ENCODE measurements around the gene TATDN3. TPM values are rescaled to one million over a fixed set of nuclear protein-coding genes. Genes with fewer than 3 reads are reported as not detected.
A peak's percentile ranks its signal among the peaks of the same experiment; 100 is the strongest.
"Not testable (repeated sequence)": the region's sequence is repeated elsewhere in the genome, so short reads cannot be mapped to it uniquely, and the experiment has no call there.

TATDN3 gene
- total RNA-seq, 1 donor from 2014 or later, result 12.2 TPM

GRCh38 chr1:212777151-212777550 lies 14.5 kb upstream of the TATDN3 start:
- H3K36me3 Mint-ChIP-seq (ENCODE audit: low read depth), result no peaks in the 10 kb centered on the region

GRCh38 chr1:212779086-212779485 lies 12.6 kb upstream of the TATDN3 start:
- H3K4me1 Mint-ChIP-seq (ENCODE audit: low read depth), result peaks cover 11% of the 10 kb centered on the region
- not testable (repeated sequence) for H3K36me3 Mint-ChIP-seq (ENCODE audit: low read depth); H3K27me3 Mint-ChIP-seq (ENCODE audit: low read depth); DNase-seq (ENCODE audit: low spot score); H3K4me3 Mint-ChIP-seq (ENCODE audit: unreplicated experiment); H3K27ac Mint-ChIP-seq (ENCODE audit: unreplicated experiment); H3K9me3 Mint-ChIP-seq (ENCODE audit: low read depth)

More at GRCh38 chr1:212777151-212777550, 14.5 kb upstream of the TATDN3 start:
- Mint-ChIP-seq H3K27me3 (ENCODE audit: low read depth) (no peaks in the 10 kb centered on the region), H3K27ac (ENCODE audit: unreplicated experiment) (no peak overlapping the region), H3K9me3 (ENCODE audit: low read depth) (peaks cover 2% of the 10 kb centered on the region), H3K4me1 (ENCODE audit: low read depth) (peaks cover 5% of the 10 kb centered on the region), H3K4me3 (ENCODE audit: unreplicated experiment) (no peak overlapping the region)
- no peak for TF ChIP-seq CTCF (IDR thresholded peaks at IDR 0.05)
- DNase-seq (ENCODE audit: low spot score), result no peak

- no peak overlapping the region for H3K4me3 Mint-ChIP-seq (ENCODE audit: unreplicated experiment)
- no peak overlapping the region for H3K27ac Mint-ChIP-seq (ENCODE audit: unreplicated experiment)
- peaks cover 3% of the 10 kb centered on the region for H3K36me3 Mint-ChIP-seq (ENCODE audit: low read depth)
- H3K4me1 Mint-ChIP-seq (ENCODE audit: low read depth), result peaks cover 6% of the 10 kb centered on the region
- TF ChIP-seq CTCF (IDR thresholded peaks at IDR 0.05), result no peak
- no peaks in the 10 kb centered on the region for H3K9me3 Mint-ChIP-seq (ENCODE audit: low read depth)
- no peak for DNase-seq (ENCODE audit: low spot score)
- H3K27me3 Mint-ChIP-seq (ENCODE audit: low read depth), result no peaks in the 10 kb centered on the region
These were observed 10.9 kb upstream of the TATDN3 start for GRCh38 chr1:212780759-212781158.

- DNase-seq (ENCODE audit: low spot score), result no peak
- H3K9me3 Mint-ChIP-seq (ENCODE audit: low read depth), result no peaks in the 10 kb centered on the region
These were observed 10.5 kb upstream of the TATDN3 start for GRCh38 chr1:212781225-212781624.

GRCh38 chr1:212782422-212783154 lies 9.1 kb upstream of the TATDN3 start:
- Mint-ChIP-seq H3K27me3 (ENCODE audit: low read depth) (no peaks in the 10 kb centered on the region), H3K27ac (ENCODE audit: unreplicated experiment) (no peak overlapping the region), H3K4me3 (ENCODE audit: unreplicated experiment) (no peak overlapping the region), H3K9me3 (ENCODE audit: low read depth) (no peaks in the 10 kb centered on the region), H3K36me3 (ENCODE audit: low read depth) (peaks cover 3% of the 10 kb centered on the region), H3K4me1 (ENCODE audit: low read depth) (peaks cover 6% of the 10 kb centered on the region)
- TF ChIP-seq CTCF (IDR thresholded peaks at IDR 0.05), result peak; percentile 92
- no peak for DNase-seq (ENCODE audit: low spot score)

More at GRCh38 chr1:212781225-212781624, 10.5 kb upstream of the TATDN3 start:
- peaks cover 6% of the 10 kb centered on the region for H3K4me1 Mint-ChIP-seq (ENCODE audit: low read depth)
- no peak overlapping the region for H3K27ac Mint-ChIP-seq (ENCODE audit: unreplicated experiment)
- H3K4me3 Mint-ChIP-seq (ENCODE audit: unreplicated experiment), result no peak overlapping the region
- peaks cover 3% of the 10 kb centered on the region for H3K36me3 Mint-ChIP-seq (ENCODE audit: low read depth)
- no peak for TF ChIP-seq CTCF (IDR thresholded peaks at IDR 0.05)
- no peaks in the 10 kb centered on the region for H3K27me3 Mint-ChIP-seq (ENCODE audit: low read depth)

- TF ChIP-seq CTCF (IDR thresholded peaks at IDR 0.05), result no peak
- Mint-ChIP-seq H3K36me3 (ENCODE audit: low read depth) (peaks cover 3% of the 10 kb centered on the region), H3K4me3 (ENCODE audit: unreplicated experiment) (no peak overlapping the region), H3K9me3 (ENCODE audit: low read depth) (no peaks in the 10 kb centered on the region), H3K27me3 (ENCODE audit: low read depth) (no peaks in the 10 kb centered on the region), H3K4me1 (ENCODE audit: low read depth) (peaks cover 6% of the 10 kb centered on the region), H3K27ac (ENCODE audit: unreplicated experiment) (no peak overlapping the region)
- no peak for DNase-seq (ENCODE audit: low spot score)
These were observed 7.7 kb upstream of the TATDN3 start for GRCh38 chr1:212783976-212784375.

Measured in chondrocyte (in vitro differentiated cells).